Lung (tissue), 12 donors: ENCODE measurements around the gene ABHD12. TPM values are rescaled to one million over a fixed set of nuclear protein-coding genes. Genes with fewer than 3 reads are reported as not detected.

Experiments
- ATAC-seq: fragments of 200-7000 bp; cut with Tn5 transposase; one replicate; pipeline ENCODE4 v1.9.1; 2020; ENCODE audit warnings: moderate number of reproducible peaks; ENCODE audit not compliant: insufficient read depth, low FRiP score
- DNase-seq, 3 donors: peaks; one replicate each; pipeline ENCODE4 v3.0.0-alpha.2; 2013 to 2017
- H3K27ac ChIP-seq, 2 donors: one replicate each; pipeline ENCODE4 v1.5.1; 2013; ENCODE audit warnings: mild to moderate bottlenecking in 2 of 2, moderate library complexity in 2 of 2, control low read depth in 1 of 2, inconsistent platforms in 1 of 2, low read depth in 1 of 2, low read length in 1 of 2
- H3K27me3 ChIP-seq, 3 donors: one replicate each; pipeline ENCODE4 v1.5.1; 2013; ENCODE audit warnings: low read length in 2 of 3; ENCODE audit not compliant: control insufficient read depth in 3 of 3, insufficient read depth in 3 of 3
- H3K36me3 ChIP-seq, 4 donors: one replicate each; pipeline ENCODE4 v1.5.1; 2013; ENCODE audit warnings: low read length in 4 of 4, mild to moderate bottlenecking in 1 of 4, moderate library complexity in 1 of 4; ENCODE audit not compliant: control insufficient read depth in 4 of 4, insufficient read depth in 4 of 4
- H3K4me1 ChIP-seq, 5 donors: one replicate each; pipeline ENCODE4 v1.5.1; 2013; ENCODE audit warnings: low read length in 5 of 5, mild to moderate bottlenecking in 2 of 5, moderate library complexity in 1 of 5; ENCODE audit not compliant: control insufficient read depth in 5 of 5, insufficient read depth in 5 of 5
- H3K4me3 ChIP-seq: one replicate; pipeline ENCODE4 v1.5.1; 2013; ENCODE audit warnings: mild to moderate bottlenecking, control low read depth, moderate library complexity
- H3K9ac ChIP-seq, 2 donors: one replicate each; pipeline ENCODE4 v1.5.1; 2013; ENCODE audit warnings: low read length in 2 of 2, control low read depth in 1 of 2; ENCODE audit not compliant: insufficient read depth in 1 of 2
- H3K9me3 ChIP-seq, 4 donors: one replicate each; pipeline ENCODE4 v1.5.1; 2013; ENCODE audit warnings: low read length in 3 of 4, mild to moderate bottlenecking in 1 of 4, moderate library complexity in 1 of 4; ENCODE audit not compliant: control insufficient read depth in 4 of 4, insufficient read depth in 3 of 4
- WGBS, 2 donors: extraction: QIAGEN DNeasy Blood & Tissue Kit; methylation state at CpG; one replicate each; pipeline ENCODE4 v1.1.7; 2013; 5-methylcytosine and 5-hydroxymethylcytosine counted together
- polyA plus RNA-seq, 2 donors: library from polyadenylated mRNA; stranded (reverse); fragments of 200-250 nt; gene quantifications; one replicate each; pipeline ENCODE4 v1.2.1, GENCODE V29; 2013
- total RNA-seq, 2 donors: library from RNA; depleted of rRNA in 1 of 2; stranded (reverse); fragments of >200 nt in 1 of 2; gene quantifications; one replicate each; pipeline ENCODE4 v1.2.1, GENCODE V29; 2014 to 2021
- TF ChIP-seq, protein P1 (sequence below): IDR thresholded peaks from 2 replicates; pipeline ENCODE4 v1.5.1; 2012; ENCODE audit warnings: mild to moderate bottlenecking; ENCODE audit errors: control extremely low read depth, extremely low read depth
- donor health status: control.
- donor health status: control.
- donor health status: Bipolar disorder and iron deficiency.
- donor health status: healthy.
- donor health status: DM: yes; HTN: yes; CAD: no.

The ABHD12 gene
- total and polyA plus RNA-seq, 4 donors = 34.3 to 58.1 (median 44.6) TPM

DNA sequence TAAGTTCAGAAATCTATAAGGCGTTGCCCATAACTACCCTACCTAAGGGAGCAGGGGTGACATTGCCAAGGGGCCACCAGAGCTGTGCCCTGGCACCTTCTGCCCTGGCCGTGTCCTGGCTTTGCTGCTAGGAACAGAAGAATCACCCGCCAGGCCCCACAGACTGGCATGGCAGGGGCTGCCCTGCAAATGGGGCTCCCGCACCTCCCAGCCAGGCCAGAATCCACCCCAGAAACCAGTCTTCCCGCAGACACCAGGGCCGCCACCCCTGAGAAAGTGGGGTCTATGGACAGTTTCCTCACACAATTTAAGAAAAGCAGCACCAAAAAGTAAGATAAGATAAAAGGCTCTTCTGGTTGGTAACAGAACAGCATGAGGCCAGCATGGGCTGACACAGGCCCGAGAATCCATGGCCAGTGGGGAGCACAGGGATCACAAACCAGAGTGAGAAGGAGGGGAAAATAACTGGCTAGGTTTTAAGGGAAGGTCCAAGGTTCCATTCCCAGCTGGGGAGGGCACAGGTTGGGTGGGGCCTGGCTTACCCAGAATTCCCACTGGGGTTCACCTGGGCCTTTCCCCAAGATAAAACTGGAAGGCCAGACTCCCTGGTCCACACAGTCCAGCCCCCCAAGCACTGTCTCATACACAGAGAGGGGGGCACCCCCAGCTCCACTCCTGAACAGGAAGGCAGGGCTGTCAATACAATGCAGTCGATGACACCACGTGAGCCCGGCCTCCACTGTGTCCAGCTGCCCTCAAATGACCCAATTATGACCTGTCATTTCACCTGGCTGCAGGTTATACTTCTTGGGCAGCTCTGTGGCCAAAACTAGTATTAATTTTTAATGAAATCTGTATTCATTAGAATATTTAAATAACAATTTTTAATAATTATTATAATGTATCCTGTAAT lies 83.4 kb downstream of the ABHD12 start:
- ATAC-seq (no peak), DNase-seq (no peak)
- no peak overlapping the region for H3K27ac ChIP-seq
- H3K4me3 ChIP-seq = no peak overlapping the region
- H3K27me3 ChIP-seq = no peaks in the 10 kb centered on the region
- no peaks in the 10 kb centered on the region for H3K9me3 ChIP-seq
- TF ChIP-seq, protein P1, sequence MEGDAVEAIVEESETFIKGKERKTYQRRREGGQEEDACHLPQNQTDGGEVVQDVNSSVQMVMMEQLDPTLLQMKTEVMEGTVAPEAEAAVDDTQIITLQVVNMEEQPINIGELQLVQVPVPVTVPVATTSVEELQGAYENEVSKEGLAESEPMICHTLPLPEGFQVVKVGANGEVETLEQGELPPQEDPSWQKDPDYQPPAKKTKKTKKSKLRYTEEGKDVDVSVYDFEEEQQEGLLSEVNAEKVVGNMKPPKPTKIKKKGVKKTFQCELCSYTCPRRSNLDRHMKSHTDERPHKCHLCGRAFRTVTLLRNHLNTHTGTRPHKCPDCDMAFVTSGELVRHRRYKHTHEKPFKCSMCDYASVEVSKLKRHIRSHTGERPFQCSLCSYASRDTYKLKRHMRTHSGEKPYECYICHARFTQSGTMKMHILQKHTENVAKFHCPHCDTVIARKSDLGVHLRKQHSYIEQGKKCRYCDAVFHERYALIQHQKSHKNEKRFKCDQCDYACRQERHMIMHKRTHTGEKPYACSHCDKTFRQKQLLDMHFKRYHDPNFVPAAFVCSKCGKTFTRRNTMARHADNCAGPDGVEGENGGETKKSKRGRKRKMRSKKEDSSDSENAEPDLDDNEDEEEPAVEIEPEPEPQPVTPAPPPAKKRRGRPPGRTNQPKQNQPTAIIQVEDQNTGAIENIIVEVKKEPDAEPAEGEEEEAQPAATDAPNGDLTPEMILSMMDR = no peak
- H3K9ac ChIP-seq = no peak overlapping the region
- H3K36me3 ChIP-seq = peaks cover 0 to 22% (median 7%) of the 10 kb centered on the region in 4 donors
- H3K4me1 ChIP-seq = peaks cover 0 to 14% (median 8%) of the 10 kb centered on the region in 5 donors
- 96 to 98% methylated on average over 10 of the region's 10 CpGs for WGBS, 2 donors

GRCh38 chr20:25304025-25304549 lies 86.5 kb downstream of the ABHD12 start:
- TF ChIP-seq, protein P1 = no peak
- H3K27ac ChIP-seq = no peak overlapping the region
- H3K36me3 ChIP-seq = peaks cover 0 to 37% (median 15%) of the 10 kb centered on the region in 4 donors
- WGBS, 2 donors = 94 to 96% methylated on average over 11 of the region's 11 CpGs
- ATAC-seq (no peak), DNase-seq (no peak)
- H3K9me3 ChIP-seq = no peaks in the 10 kb centered on the region
- no peak overlapping the region for H3K9ac ChIP-seq
- H3K4me1 ChIP-seq = peaks cover 0 to 1% (median 0%) of the 10 kb centered on the region in 5 donors
- no peak overlapping the region for H3K4me3 ChIP-seq
- no peaks in the 10 kb centered on the region for H3K27me3 ChIP-seq

DNA sequence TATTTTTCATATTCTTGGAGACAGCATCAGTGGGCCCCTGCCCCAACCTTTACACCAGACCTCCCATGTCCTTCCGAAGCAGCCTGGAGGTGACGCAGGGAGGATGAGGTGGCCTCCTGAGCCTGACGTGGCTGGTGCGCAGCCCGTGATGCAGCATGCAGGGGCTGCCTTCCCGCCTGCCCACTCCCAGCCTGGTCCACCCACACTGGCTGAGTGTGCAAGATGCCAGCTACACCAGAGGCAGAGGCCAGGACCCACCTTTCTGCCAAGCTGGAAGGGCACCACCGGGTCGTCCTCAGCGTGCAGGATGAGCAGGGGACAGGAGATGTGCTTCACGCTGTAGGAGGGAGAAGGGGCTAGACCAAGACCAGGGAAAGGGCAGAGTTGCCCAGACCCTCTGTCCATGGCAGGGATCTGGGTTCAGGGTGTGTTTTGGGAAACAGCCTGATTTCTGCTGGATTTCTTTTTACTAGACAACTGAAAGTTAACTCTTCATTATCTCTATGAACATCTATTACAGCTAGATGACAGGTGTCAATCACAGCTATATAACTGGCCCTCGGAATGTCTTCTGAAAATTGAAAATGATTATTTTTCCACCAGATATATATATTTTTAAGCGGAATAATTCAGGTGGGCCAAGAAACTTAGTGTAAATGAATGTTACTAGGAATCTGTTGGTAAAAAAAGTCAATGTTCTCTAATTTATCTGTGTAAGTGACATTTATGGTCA lies 87.2 kb downstream of the ABHD12 start:
- no peak for ATAC-seq
- Histone ChIP-seq H3K4me1 (peaks cover 0 to under 1% (median 0%) of the 10 kb centered on the region in 5 donors), H3K36me3 (peaks cover 0 to 35% (median 14%) of the 10 kb centered on the region in 4 donors), H3K4me3 (no peak overlapping the region), H3K9me3 (no peaks in the 10 kb centered on the region), H3K9ac (no peak overlapping the region), H3K27me3 (no peaks in the 10 kb centered on the region), H3K27ac (no peak overlapping the region)
- no peak for DNase-seq
- 95 to 96% methylated on average over 12 of the region's 12 CpGs for WGBS, 2 donors
- TF ChIP-seq, protein P1 = no peak
